NT2/D1 (cell line): ENCODE data around the gene SMOC2.

Source experiments
- SUZ12 ChIP-seq: IDR thresholded peaks from 2 replicates; pipeline ENCODE4 v1.6.1; 2011; ENCODE audit not compliant: insufficient read length, insufficient read depth; ENCODE audit errors: extremely low read depth
- YY1 ChIP-seq: IDR thresholded peaks from 2 replicates; pipeline ENCODE4 v1.6.1; 2011; ENCODE audit not compliant: insufficient read length, insufficient read depth

GRCh38 chr6:168537540-168537884 lies 96.5 kb downstream of the SMOC2 start:
- no peak for TF ChIP-seq SUZ12
- no peak for TF ChIP-seq YY1
